Hematopoietic multipotent progenitor cell treated with erythropoietin and hydrocortisone succinate and interleukin-3 and kit ligand, for 17 days (in vitro differentiated cells): Measurements from ENCODE around the gene NTM.

ENCODE experiments used
- DNase-seq: peaks from one replicate; pipeline ENCODE4 v3.0.0-alpha.2; 2015; ENCODE audit warnings: low spot score

The NTM gene

GRCh38 chr11:131866535-131867400, 496.4 kb downstream of the NTM start:
- no peak for DNase-seq

GRCh38 chr11:131867457-131868257, 497.2 kb downstream of the NTM start:
- no peak for DNase-seq

- DNase-seq: no peak
These were observed 498.5 kb downstream of the NTM start for GRCh38 chr11:131868629-131869507.

- no peak for DNase-seq
These were observed 499.9 kb downstream of the NTM start for GRCh38 chr11:131870305-131870704.

- no peak for DNase-seq
These were observed 500.6 kb downstream of the NTM start for GRCh38 chr11:131871006-131871405.

- no peak for DNase-seq
These were observed 503.7 kb downstream of the NTM start for GRCh38 chr11:131874070-131874469.

- DNase-seq: no peak
These were observed 505.2 kb downstream of the NTM start for GRCh38 chr11:131875611-131876010.

- no peak for DNase-seq
These were observed 507.0 kb downstream of the NTM start for GRCh38 chr11:131877246-131877942.

GRCh38 chr11:131880316-131880715, 509.9 kb downstream of the NTM start:
- DNase-seq: no peak

- no peak for DNase-seq
These were observed 510.6 kb downstream of the NTM start for GRCh38 chr11:131880976-131881375.

- no peak for DNase-seq
These were observed 512.9 kb downstream of the NTM start for GRCh38 chr11:131883332-131883731.

- no peak for DNase-seq
These were observed 514.2 kb downstream of the NTM start for GRCh38 chr11:131884461-131885073.

GRCh38 chr11:131885431-131885830, 515.0 kb downstream of the NTM start:
- no peak for DNase-seq

- DNase-seq: no peak
These were observed 515.8 kb downstream of the NTM start for GRCh38 chr11:131886201-131886600.

GRCh38 chr11:131888230-131888855, 517.9 kb downstream of the NTM start:
- DNase-seq: no peak

- DNase-seq: no peak
These were observed 518.7 kb downstream of the NTM start for GRCh38 chr11:131889146-131889577.

GRCh38 chr11:131889760-131890581, 519.6 kb downstream of the NTM start:
- no peak for DNase-seq

- no peak for DNase-seq
These were observed 522.9 kb downstream of the NTM start for GRCh38 chr11:131893103-131893890.

GRCh38 chr11:131893988-131894387, 523.6 kb downstream of the NTM start:
- DNase-seq: no peak
